ENCODE measurements around the gene SMIM1. TPM values are rescaled to one million over a fixed set of nuclear protein-coding genes. Genes with fewer than 3 reads are reported as not detected.
A peak's percentile ranks its signal among the peaks of the same experiment; 100 is the strongest.

SMIM1 gene
- total and polyA plus RNA-seq, 2 donors (not counting 3 experiments of a cell fraction or from before 2014, with no cell fraction given): 1.4 to 2.9 TPM

- BruUV-seq (replicated peaks): TSS peak; percentile 22
- Histone ChIP-seq H4K20me1 (replicated peaks; ENCODE audit: control insufficient read depth, extremely low read depth, insufficient read depth, low read length) (no peaks in the 10 kb centered on the region), H3K9me3 (replicated peaks; ENCODE audit: control insufficient read depth, insufficient read depth, low read length) (no peaks in the 10 kb centered on the region), H2AFZ (ENCODE audit: low read depth, low read length) (no peak overlapping the region), H3K9ac (replicated peaks; ENCODE audit: extremely low read depth, insufficient read depth, low read length) (no peak overlapping the region), H3K9me1 (replicated peaks; ENCODE audit: control insufficient read depth, extremely low read depth, insufficient read depth, low read length) (no peaks in the 10 kb centered on the region), H3K79me2 (ENCODE audit: control insufficient read depth, insufficient read depth, low read length) (no peaks in the 10 kb centered on the region), H3K27me3 (ENCODE audit: control insufficient read depth in 2 of 2, insufficient read depth in 2 of 2, low read length in 2 of 2) (no peaks in the 10 kb centered on the region), H3K36me3 (ENCODE audit: control insufficient read depth in 2 of 2, extremely low read depth in 1 of 2, insufficient read depth in 2 of 2, low read length in 2 of 2) (peaks cover 0 to 3% of the 10 kb centered on the region in 2 experiments), H3K27ac (ENCODE audit: insufficient read depth, low read depth, low read length) (no peak overlapping the region), H3K4me1 (ENCODE audit: control insufficient read depth, extremely low read depth, insufficient read depth, low read length) (no peaks in the 10 kb centered on the region), H3K4me2 (ENCODE audit: insufficient read depth, low read length) (no peak overlapping the region), H3K4me3 (replicated peaks in 1 of 3; ENCODE audit: insufficient read depth in 1 of 3, low read depth in 1 of 3, low read length in 3 of 3) (no peak overlapping the region)
- TF ChIP-seq MAX (IDR thresholded peaks at IDR 0.05; ENCODE audit: insufficient read depth, insufficient read length): no peak
- no peak for TF ChIP-seq POLR2A (IDR thresholded peaks at IDR 0.05; ENCODE audit: low read depth, low read length)
- no peak for TF ChIP-seq EZH2 (IDR thresholded peaks at IDR 0.05; ENCODE audit: borderline replicate concordance, low read depth, low read length, severe bottlenecking)
- TF ChIP-seq POLR2AphosphoS5 (IDR thresholded peaks at IDR 0.05; ENCODE audit: insufficient read depth, low read depth, low read length): no peak
- TF ChIP-seq MYC (IDR thresholded peaks at IDR 0.05; ENCODE audit: low read depth, low read length): no peak
- no peak for TF ChIP-seq CTCF (IDR thresholded peaks at IDR 0.05; ENCODE audit: extremely low read depth in 1 of 2, insufficient read depth in 1 of 2, low read depth in 1 of 2, low read length in 2 of 2)
- intact Hi-C loops (cut with micrococcal nuclease) (no loop called here), dilution Hi-C loops (cut with MboI; ENCODE audit: extremely low pct_ligation_motif_present, low sequenced_read_pairs) (no loop called here)
- CTCF ChIA-PET: no interaction called here
- POLR2A ChIA-PET: no interaction called here
- FAIRE-seq: no peak
- no peak for DNase-seq (ENCODE audit: low read depth, low spot score)
Observed at GRCh38 chr1:3814771-3815561, 42.4 kb downstream of the SMIM1 start.

All from endothelial cell of umbilical vein (primary cell).